Measurements from ENCODE around the gene PROKR1.

The PROKR1 gene

DNA sequence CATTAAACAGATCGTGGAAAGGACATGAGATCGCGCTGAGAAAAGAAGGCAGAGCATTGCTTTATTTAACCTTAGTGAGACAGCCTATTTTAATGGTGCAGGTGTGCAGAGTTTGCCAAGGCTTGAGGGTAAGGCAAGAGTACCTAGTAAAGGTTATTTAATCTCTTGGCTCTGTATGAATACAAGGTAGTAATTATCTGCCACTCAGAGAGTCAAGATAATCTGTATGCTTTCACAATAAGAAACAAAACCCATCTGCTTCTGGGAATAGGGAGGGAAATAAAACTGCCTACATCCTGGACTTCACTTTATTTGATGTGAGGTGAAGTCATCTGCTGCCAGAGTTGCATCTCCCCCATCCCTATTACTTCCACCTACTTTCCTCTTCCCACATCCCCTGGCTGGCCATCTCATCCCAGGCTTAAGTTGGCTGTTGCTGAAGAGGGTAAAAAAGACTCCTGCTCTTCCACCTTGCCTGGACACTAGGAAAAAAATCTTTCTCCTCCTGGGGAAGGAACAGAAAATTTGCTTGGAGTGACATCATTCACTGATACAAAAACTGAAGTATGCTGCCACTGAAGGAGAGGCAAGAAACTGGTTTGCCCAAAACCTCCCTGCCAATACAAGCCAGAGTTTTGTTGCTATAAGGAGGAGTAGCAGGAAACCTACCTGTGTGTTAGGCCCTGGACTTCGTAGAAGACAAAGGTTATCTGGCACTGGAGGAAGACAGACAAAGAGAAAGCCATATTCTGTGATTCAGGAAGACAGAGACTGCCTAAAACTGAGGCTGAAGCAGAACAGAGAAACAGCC, 55.4 kb downstream of the PROKR1 start:
- Histone ChIP-seq H3K4me3 (replicated peaks; ENCODE audit: insufficient read depth, low read length) (no peak overlapping the region), H3K27me3 (ENCODE audit: insufficient read depth, poor library complexity, severe bottlenecking) (no peaks in the 10 kb centered on the region), H3K27ac (replicated peaks) (no peak overlapping the region)
- TF ChIP-seq GABPA (IDR thresholded peaks at IDR 0.05; ENCODE audit: low read depth), result no peak
- TF ChIP-seq, protein P1, sequence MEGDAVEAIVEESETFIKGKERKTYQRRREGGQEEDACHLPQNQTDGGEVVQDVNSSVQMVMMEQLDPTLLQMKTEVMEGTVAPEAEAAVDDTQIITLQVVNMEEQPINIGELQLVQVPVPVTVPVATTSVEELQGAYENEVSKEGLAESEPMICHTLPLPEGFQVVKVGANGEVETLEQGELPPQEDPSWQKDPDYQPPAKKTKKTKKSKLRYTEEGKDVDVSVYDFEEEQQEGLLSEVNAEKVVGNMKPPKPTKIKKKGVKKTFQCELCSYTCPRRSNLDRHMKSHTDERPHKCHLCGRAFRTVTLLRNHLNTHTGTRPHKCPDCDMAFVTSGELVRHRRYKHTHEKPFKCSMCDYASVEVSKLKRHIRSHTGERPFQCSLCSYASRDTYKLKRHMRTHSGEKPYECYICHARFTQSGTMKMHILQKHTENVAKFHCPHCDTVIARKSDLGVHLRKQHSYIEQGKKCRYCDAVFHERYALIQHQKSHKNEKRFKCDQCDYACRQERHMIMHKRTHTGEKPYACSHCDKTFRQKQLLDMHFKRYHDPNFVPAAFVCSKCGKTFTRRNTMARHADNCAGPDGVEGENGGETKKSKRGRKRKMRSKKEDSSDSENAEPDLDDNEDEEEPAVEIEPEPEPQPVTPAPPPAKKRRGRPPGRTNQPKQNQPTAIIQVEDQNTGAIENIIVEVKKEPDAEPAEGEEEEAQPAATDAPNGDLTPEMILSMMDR (IDR thresholded peaks at IDR 0.05; ENCODE audit: insufficient read depth, low read length), result no peak
- TF ChIP-seq, protein P2, sequence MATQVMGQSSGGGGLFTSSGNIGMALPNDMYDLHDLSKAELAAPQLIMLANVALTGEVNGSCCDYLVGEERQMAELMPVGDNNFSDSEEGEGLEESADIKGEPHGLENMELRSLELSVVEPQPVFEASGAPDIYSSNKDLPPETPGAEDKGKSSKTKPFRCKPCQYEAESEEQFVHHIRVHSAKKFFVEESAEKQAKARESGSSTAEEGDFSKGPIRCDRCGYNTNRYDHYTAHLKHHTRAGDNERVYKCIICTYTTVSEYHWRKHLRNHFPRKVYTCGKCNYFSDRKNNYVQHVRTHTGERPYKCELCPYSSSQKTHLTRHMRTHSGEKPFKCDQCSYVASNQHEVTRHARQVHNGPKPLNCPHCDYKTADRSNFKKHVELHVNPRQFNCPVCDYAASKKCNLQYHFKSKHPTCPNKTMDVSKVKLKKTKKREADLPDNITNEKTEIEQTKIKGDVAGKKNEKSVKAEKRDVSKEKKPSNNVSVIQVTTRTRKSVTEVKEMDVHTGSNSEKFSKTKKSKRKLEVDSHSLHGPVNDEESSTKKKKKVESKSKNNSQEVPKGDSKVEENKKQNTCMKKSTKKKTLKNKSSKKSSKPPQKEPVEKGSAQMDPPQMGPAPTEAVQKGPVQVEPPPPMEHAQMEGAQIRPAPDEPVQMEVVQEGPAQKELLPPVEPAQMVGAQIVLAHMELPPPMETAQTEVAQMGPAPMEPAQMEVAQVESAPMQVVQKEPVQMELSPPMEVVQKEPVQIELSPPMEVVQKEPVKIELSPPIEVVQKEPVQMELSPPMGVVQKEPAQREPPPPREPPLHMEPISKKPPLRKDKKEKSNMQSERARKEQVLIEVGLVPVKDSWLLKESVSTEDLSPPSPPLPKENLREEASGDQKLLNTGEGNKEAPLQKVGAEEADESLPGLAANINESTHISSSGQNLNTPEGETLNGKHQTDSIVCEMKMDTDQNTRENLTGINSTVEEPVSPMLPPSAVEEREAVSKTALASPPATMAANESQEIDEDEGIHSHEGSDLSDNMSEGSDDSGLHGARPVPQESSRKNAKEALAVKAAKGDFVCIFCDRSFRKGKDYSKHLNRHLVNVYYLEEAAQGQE (IDR thresholded peaks at IDR 0.05; ENCODE audit: insufficient replicate concordance, low read depth), result no peak
- no peak for TF ChIP-seq POLR2AphosphoS5 (IDR thresholded peaks at IDR 0.05; ENCODE audit: low read depth)
- TF ChIP-seq SPI1 (IDR thresholded peaks at IDR 0.05; ENCODE audit: borderline replicate concordance, low read depth), result no peak
- no peak for DNase-seq (ENCODE audit: low read depth in 1 of 2, low spot score in 1 of 2)

DNA sequence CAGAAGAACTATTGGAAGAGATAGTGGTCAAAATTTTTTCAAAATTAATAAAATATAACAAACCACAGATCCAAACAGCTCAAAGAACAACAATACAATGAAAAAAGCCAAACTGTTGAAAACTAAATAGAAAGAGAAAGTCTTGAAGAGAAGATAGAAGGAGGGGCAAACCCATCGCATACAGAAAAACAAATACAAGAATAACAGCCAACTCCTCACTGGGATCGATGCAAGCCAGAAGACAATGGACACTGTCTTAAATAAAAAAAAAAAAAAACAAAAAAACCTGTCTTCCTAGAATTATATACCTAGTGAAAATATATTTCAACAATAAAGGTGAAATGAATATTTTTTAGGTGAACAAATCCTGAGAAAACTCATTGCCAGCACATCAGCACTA, 57.2 kb downstream of the PROKR1 start:
- Histone ChIP-seq H3K27ac (replicated peaks) (no peak overlapping the region), H3K27me3 (ENCODE audit: insufficient read depth, poor library complexity, severe bottlenecking) (no peaks in the 10 kb centered on the region), H3K4me3 (replicated peaks; ENCODE audit: insufficient read depth, low read length) (no peak overlapping the region)
- TF ChIP-seq, protein P1 (IDR thresholded peaks at IDR 0.05; ENCODE audit: insufficient read depth, low read length), result no peak
- no peak for TF ChIP-seq SPI1 (IDR thresholded peaks at IDR 0.05; ENCODE audit: borderline replicate concordance, low read depth)
- no peak for TF ChIP-seq GABPA (IDR thresholded peaks at IDR 0.05; ENCODE audit: low read depth)
- TF ChIP-seq, protein P2 (IDR thresholded peaks at IDR 0.05; ENCODE audit: insufficient replicate concordance, low read depth), result no peak
- no peak for TF ChIP-seq POLR2AphosphoS5 (IDR thresholded peaks at IDR 0.05; ENCODE audit: low read depth)
- no peak for DNase-seq (ENCODE audit: low read depth in 1 of 2, low spot score in 1 of 2)

DNA sequence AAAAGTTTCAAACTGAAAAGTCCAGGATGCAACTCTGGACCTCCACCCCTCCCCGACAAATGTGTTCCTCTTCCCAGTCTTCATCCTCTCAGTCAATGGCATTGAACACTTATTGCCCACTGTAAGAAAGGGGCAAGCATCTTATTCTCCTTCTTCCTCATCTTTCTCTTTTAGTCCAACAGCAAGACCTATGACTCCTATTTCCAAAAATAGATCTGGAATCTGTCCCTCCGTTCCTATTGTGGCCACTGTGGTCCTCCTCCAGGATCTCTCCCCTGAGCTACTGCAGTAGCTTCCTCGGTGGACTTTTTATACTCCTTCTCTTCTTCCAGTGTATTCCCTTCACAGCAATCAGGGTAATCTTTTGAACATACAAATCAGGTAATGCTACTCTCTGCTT, 63.3 kb downstream of the PROKR1 start:
- DNase-seq (ENCODE audit: low read depth in 1 of 2, low spot score in 1 of 2), result no peak
- no peaks in the 10 kb centered on the region for H3K27me3 ChIP-seq (ENCODE audit: insufficient read depth, poor library complexity, severe bottlenecking)
- no peak for TF ChIP-seq POLR2AphosphoS5 (IDR thresholded peaks at IDR 0.05; ENCODE audit: low read depth)
- no peak for TF ChIP-seq GABPA (IDR thresholded peaks at IDR 0.05; ENCODE audit: low read depth)
- TF ChIP-seq, protein P1 (IDR thresholded peaks at IDR 0.05; ENCODE audit: insufficient read depth, low read length), result no peak
- TF ChIP-seq, protein P2 (IDR thresholded peaks at IDR 0.05; ENCODE audit: insufficient replicate concordance, low read depth), result no peak
- TF ChIP-seq SPI1 (IDR thresholded peaks at IDR 0.05; ENCODE audit: borderline replicate concordance, low read depth), result no peak
- no peak overlapping the region for H3K27ac ChIP-seq (replicated peaks)
- no peak overlapping the region for H3K4me3 ChIP-seq (replicated peaks; ENCODE audit: insufficient read depth, low read length)
